Measurements from ENCODE around the gene SLC5A1. TPM values are rescaled to one million over a fixed set of nuclear protein-coding genes. Genes with fewer than 3 reads are reported as not detected.

Gene SLC5A1
- total RNA-seq, 1 experiment from 2014 or later: not detected

DNA sequence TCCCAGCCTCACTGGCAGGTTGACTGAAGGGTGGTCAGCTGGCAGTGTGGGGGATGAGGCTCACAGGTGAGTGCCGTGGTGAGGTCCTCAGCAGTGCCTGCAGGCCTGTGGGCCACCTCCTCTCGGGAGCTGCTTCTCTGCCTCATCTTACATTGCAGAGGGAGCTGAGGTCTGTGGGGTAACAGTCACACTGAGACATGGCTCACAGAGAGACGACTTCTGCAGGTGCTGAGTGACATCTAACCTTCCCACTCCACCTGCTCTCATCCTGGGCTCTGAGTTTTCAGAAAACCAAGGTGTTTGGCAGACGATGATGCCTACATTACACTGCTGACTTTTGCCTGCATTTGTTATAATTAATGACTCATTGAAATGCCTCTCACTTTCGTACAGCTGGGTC is 8.8 kb upstream of the SLC5A1 start:
- TF ChIP-seq, protein P1, sequence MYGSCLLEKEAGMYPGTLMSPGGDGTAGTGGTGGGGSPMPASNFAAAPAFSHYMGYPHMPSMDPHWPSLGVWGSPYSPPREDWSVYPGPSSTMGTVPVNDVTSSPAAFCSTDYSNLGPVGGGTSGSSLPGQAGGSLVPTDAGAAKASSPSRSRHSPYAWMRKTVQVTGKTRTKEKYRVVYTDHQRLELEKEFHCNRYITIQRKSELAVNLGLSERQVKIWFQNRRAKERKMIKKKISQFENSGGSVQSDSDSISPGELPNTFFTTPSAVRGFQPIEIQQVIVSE (CRISPR knock-in tag; IDR thresholded peaks at IDR 0.05; ENCODE audit: borderline replicate concordance): no peak
- TF ChIP-seq PRDM15 (CRISPR knock-in tag; IDR thresholded peaks at IDR 0.05) (no peak), PRRX2 (CRISPR knock-in tag; IDR thresholded peaks at IDR 0.05) (no peak), GABPB1 (CRISPR knock-in tag; IDR thresholded peaks at IDR 0.05) (no peak), ZNF512 (CRISPR knock-in tag; IDR thresholded peaks at IDR 0.05; ENCODE audit: borderline replicate concordance) (no peak), SOX15 (CRISPR knock-in tag; IDR thresholded peaks at IDR 0.05) (no peak), MYBL2 (CRISPR knock-in tag; IDR thresholded peaks at IDR 0.05) (no peak), ZNF263 (CRISPR knock-in tag; IDR thresholded peaks at IDR 0.05; ENCODE audit: low read depth) (no peak), IRF2 (CRISPR knock-in tag; IDR thresholded peaks at IDR 0.05; ENCODE audit: borderline replicate concordance, low read depth) (no peak), ZNF121 (CRISPR knock-in tag; IDR thresholded peaks at IDR 0.05) (no peak), OVOL2 (CRISPR knock-in tag; IDR thresholded peaks at IDR 0.05; ENCODE audit: borderline replicate concordance) (no peak), GTF2I (CRISPR knock-in tag; conservative IDR thresholded peaks at IDR 0.05) (no peak), ZSCAN18 (CRISPR knock-in tag; IDR thresholded peaks at IDR 0.05) (no peak)
- TF ChIP-seq, protein P2, sequence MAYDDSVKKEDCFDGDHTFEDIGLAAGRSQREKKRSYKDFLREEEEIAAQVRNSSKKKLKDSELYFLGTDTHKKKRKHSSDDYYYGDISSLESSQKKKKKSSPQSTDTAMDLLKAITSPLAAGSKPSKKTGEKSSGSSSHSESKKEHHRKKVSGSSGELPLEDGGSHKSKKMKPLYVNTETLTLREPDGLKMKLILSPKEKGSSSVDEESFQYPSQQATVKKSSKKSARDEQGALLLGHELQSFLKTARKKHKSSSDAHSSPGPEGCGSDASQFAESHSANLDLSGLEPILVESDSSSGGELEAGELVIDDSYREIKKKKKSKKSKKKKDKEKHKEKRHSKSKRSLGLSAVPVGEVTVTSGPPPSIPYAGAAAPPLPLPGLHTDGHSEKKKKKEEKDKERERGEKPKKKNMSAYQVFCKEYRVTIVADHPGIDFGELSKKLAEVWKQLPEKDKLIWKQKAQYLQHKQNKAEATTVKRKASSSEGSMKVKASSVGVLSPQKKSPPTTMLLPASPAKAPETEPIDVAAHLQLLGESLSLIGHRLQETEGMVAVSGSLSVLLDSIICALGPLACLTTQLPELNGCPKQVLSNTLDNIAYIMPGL (CRISPR knock-in tag; IDR thresholded peaks at IDR 0.05): no peak
- ChIA-PET CTCF (no interaction called here), POLR2A (no interaction called here)
- no peak overlapping the region for H3K27ac Mint-ChIP-seq
- H3K36me3 Mint-ChIP-seq: no peaks in the 10 kb centered on the region
- H3K27me3 Mint-ChIP-seq (ENCODE audit: low read depth): peaks cover under 1% of the 10 kb centered on the region; the same call in 1 of the 2 replicates
- no peak overlapping the region for H3K4me3 Mint-ChIP-seq
- DNase-seq (ENCODE audit: low spot score) (no peak), ATAC-seq (no peak)
- H3K9me3 Mint-ChIP-seq: no peaks in the 10 kb centered on the region
- peaks cover 2% of the 10 kb centered on the region; the same call in 1 of the 2 replicates for H3K4me1 Mint-ChIP-seq

GRCh38 chr22:32037236-32037635 is 5.8 kb upstream of the SLC5A1 start:
- ChIA-PET CTCF (interaction anchor here (2.1 kb wide), 1 partner anchor 67 kb away, joined by 6 read pairs; no protein-coding TSS in a partner anchor), POLR2A (no interaction called here)
- TF ChIP-seq ZSCAN18 (CRISPR knock-in tag; IDR thresholded peaks at IDR 0.05): no peak
- TF ChIP-seq ATF1 (CRISPR knock-in tag; IDR thresholded peaks at IDR 0.05): no peak
- TF ChIP-seq ZNF219 (CRISPR knock-in tag; IDR thresholded peaks at IDR 0.05; ENCODE audit: borderline replicate concordance): no peak
- no peak for ATAC-seq
- no peak overlapping the region for H3K27ac Mint-ChIP-seq
- H3K36me3 Mint-ChIP-seq: no peaks in the 10 kb centered on the region
- no peak overlapping the region for H3K4me3 Mint-ChIP-seq
- DNase-seq (ENCODE audit: low spot score): no peak
- no peaks in the 10 kb centered on the region for H3K9me3 Mint-ChIP-seq
- H3K27me3 Mint-ChIP-seq (ENCODE audit: low read depth): peaks cover 11% of the 10 kb centered on the region; the same call in 1 of the 2 replicates
- H3K4me1 Mint-ChIP-seq: peaks cover 3% of the 10 kb centered on the region; the same call in 1 of the 2 replicates

All from WTC11 (cell line).